ENCODE data around the gene ADAP2. TPM values are rescaled to one million over a fixed set of nuclear protein-coding genes. Genes with fewer than 3 reads are reported as not detected.

ADAP2 gene
- total RNA-seq, 1 donor from 2014 or later, result 0.89 TPM

- Histone ChIP-seq H4K20me1 (ENCODE audit: insufficient read depth, low read length) (no peaks in the 10 kb centered on the region), H3K36me3 (ENCODE audit: insufficient read depth, low read length) (no peaks in the 10 kb centered on the region), H3K4me3 (ENCODE audit: insufficient read depth, low read depth, low read length) (no peak overlapping the region), H3K79me2 (ENCODE audit: insufficient read depth, low read length) (no peaks in the 10 kb centered on the region), H3K27me3 (ENCODE audit: insufficient read depth, low read length) (no peaks in the 10 kb centered on the region), H3K27ac (ENCODE audit: low read depth, low read length) (no peak overlapping the region), H3K4me2 (ENCODE audit: low read length) (no peak overlapping the region), H3K9me3 (ENCODE audit: insufficient read depth, low read depth, low read length) (no peaks in the 10 kb centered on the region), H3K9ac (ENCODE audit: low read length) (no peak overlapping the region), H2AFZ (ENCODE audit: low read depth, low read length) (no peak overlapping the region), H3K4me1 (ENCODE audit: insufficient read depth, low read length) (no peaks in the 10 kb centered on the region)
- H3K36me3 Mint-ChIP-seq (ENCODE audit: low read depth, unreplicated experiment), result peaks cover 18% of the 10 kb centered on the region
- H3K9me3 Mint-ChIP-seq (ENCODE audit: unreplicated experiment), result peaks cover 7% of the 10 kb centered on the region
- no peak overlapping the region for H3K27ac Mint-ChIP-seq (ENCODE audit: unreplicated experiment)
- DNase-seq (ENCODE audit: low read depth) (no peak), FAIRE-seq (no peak)
- H3K4me3 Mint-ChIP-seq (ENCODE audit: unreplicated experiment), result no peak overlapping the region
- TF ChIP-seq CTCF (IDR thresholded peaks at IDR 0.05; ENCODE audit: insufficient read depth, low read depth, low read length) (no peak), EZH2 (IDR thresholded peaks at IDR 0.05; ENCODE audit: insufficient read depth, low read length) (no peak)
- H3K27me3 Mint-ChIP-seq (ENCODE audit: low read depth, unreplicated experiment), result no peaks in the 10 kb centered on the region
- H3K4me1 Mint-ChIP-seq (ENCODE audit: low read depth, unreplicated experiment), result no peaks in the 10 kb centered on the region
These were observed 60.1 kb downstream of the ADAP2 start for GRCh38 chr17:30981531-30982519.

- Histone ChIP-seq H3K4me2 (ENCODE audit: low read length) (no peak overlapping the region), H4K20me1 (ENCODE audit: insufficient read depth, low read length) (no peaks in the 10 kb centered on the region), H3K9ac (ENCODE audit: low read length) (no peak overlapping the region), H3K9me3 (ENCODE audit: insufficient read depth, low read depth, low read length) (no peaks in the 10 kb centered on the region), H3K79me2 (ENCODE audit: insufficient read depth, low read length) (no peaks in the 10 kb centered on the region), H3K36me3 (ENCODE audit: insufficient read depth, low read length) (no peaks in the 10 kb centered on the region), H3K27ac (ENCODE audit: low read depth, low read length) (no peak overlapping the region), H3K4me3 (ENCODE audit: insufficient read depth, low read depth, low read length) (no peak overlapping the region), H3K27me3 (ENCODE audit: insufficient read depth, low read length) (no peaks in the 10 kb centered on the region), H3K4me1 (ENCODE audit: insufficient read depth, low read length) (no peaks in the 10 kb centered on the region), H2AFZ (ENCODE audit: low read depth, low read length) (no peak overlapping the region)
- DNase-seq (ENCODE audit: low read depth) (no peak), FAIRE-seq (no peak)
- H3K4me3 Mint-ChIP-seq (ENCODE audit: unreplicated experiment), result no peak overlapping the region
- TF ChIP-seq EZH2 (IDR thresholded peaks at IDR 0.05; ENCODE audit: insufficient read depth, low read length), result no peak
- TF ChIP-seq CTCF (IDR thresholded peaks at IDR 0.05; ENCODE audit: insufficient read depth, low read depth, low read length), result no peak
- no peaks in the 10 kb centered on the region for H3K4me1 Mint-ChIP-seq (ENCODE audit: low read depth, unreplicated experiment)
- peaks cover 18% of the 10 kb centered on the region for H3K36me3 Mint-ChIP-seq (ENCODE audit: low read depth, unreplicated experiment)
- no peak overlapping the region for H3K27ac Mint-ChIP-seq (ENCODE audit: unreplicated experiment)
- H3K27me3 Mint-ChIP-seq (ENCODE audit: low read depth, unreplicated experiment), result no peaks in the 10 kb centered on the region
- H3K9me3 Mint-ChIP-seq (ENCODE audit: unreplicated experiment), result peaks cover 7% of the 10 kb centered on the region
These were observed 61.1 kb downstream of the ADAP2 start for GRCh38 chr17:30982855-30983254.

GRCh38 chr17:30990458-30990857, 68.7 kb downstream of the ADAP2 start:
- Histone ChIP-seq H3K4me3 (ENCODE audit: insufficient read depth, low read depth, low read length) (no peak overlapping the region), H2AFZ (ENCODE audit: low read depth, low read length) (no peak overlapping the region), H3K36me3 (ENCODE audit: insufficient read depth, low read length) (no peaks in the 10 kb centered on the region), H3K4me2 (ENCODE audit: low read length) (no peak overlapping the region), H3K27me3 (ENCODE audit: insufficient read depth, low read length) (no peaks in the 10 kb centered on the region), H3K27ac (ENCODE audit: low read depth, low read length) (no peak overlapping the region), H3K9me3 (ENCODE audit: insufficient read depth, low read depth, low read length) (no peaks in the 10 kb centered on the region), H3K79me2 (ENCODE audit: insufficient read depth, low read length) (no peaks in the 10 kb centered on the region), H4K20me1 (ENCODE audit: insufficient read depth, low read length) (no peaks in the 10 kb centered on the region), H3K9ac (ENCODE audit: low read length) (no peak overlapping the region), H3K4me1 (ENCODE audit: insufficient read depth, low read length) (no peaks in the 10 kb centered on the region)
- TF ChIP-seq CTCF (IDR thresholded peaks at IDR 0.05; ENCODE audit: insufficient read depth, low read depth, low read length) (no peak), EZH2 (IDR thresholded peaks at IDR 0.05; ENCODE audit: insufficient read depth, low read length) (no peak)
- FAIRE-seq, result no peak
- Mint-ChIP-seq H3K36me3 (ENCODE audit: low read depth, unreplicated experiment) (peaks cover 6% of the 10 kb centered on the region), H3K27ac (ENCODE audit: unreplicated experiment) (no peak overlapping the region), H3K4me1 (ENCODE audit: low read depth, unreplicated experiment) (no peaks in the 10 kb centered on the region), H3K9me3 (ENCODE audit: unreplicated experiment) (no peaks in the 10 kb centered on the region), H3K27me3 (ENCODE audit: low read depth, unreplicated experiment) (no peaks in the 10 kb centered on the region), H3K4me3 (ENCODE audit: unreplicated experiment) (no peak overlapping the region)
- no peak for DNase-seq (ENCODE audit: low read depth)

Measured in astrocyte (in vitro differentiated cells and primary cell).